ENCODE measurements around the gene APOL2.

The APOL2 gene

GRCh38 chr22:36198536-36198935 lies 40.8 kb downstream of the APOL2 start:
- TF ChIP-seq CTCF (IDR thresholded peaks at IDR 0.05; ENCODE audit: low read depth, low read length), result no peak
- no peak overlapping the region for H3K4me3 ChIP-seq (replicated peaks in 1 of 2; ENCODE audit: low read depth in 2 of 2, low read length in 2 of 2)

GRCh38 chr22:36197514-36198146 lies 41.7 kb downstream of the APOL2 start:
- no peak for TF ChIP-seq CTCF (IDR thresholded peaks at IDR 0.05; ENCODE audit: low read depth, low read length)
- peak in 1 of 2 donors; percentile 22 for DNase-seq (ENCODE audit: low read depth in 2 of 2)
- no peak overlapping the region for H3K4me3 ChIP-seq (replicated peaks in 1 of 2; ENCODE audit: low read depth in 2 of 2, low read length in 2 of 2)

More at GRCh38 chr22:36198536-36198935, 40.8 kb downstream of the APOL2 start:
- no peak for DNase-seq (ENCODE audit: low read depth in 2 of 2)

GRCh38 chr22:36197065-36197440 lies 42.3 kb downstream of the APOL2 start:
- peak; percentile 72 to 87 for DNase-seq (ENCODE audit: low read depth in 2 of 2)
- H3K4me3 ChIP-seq (replicated peaks in 1 of 2; ENCODE audit: low read depth in 2 of 2, low read length in 2 of 2), result no peak overlapping the region
- TF ChIP-seq CTCF (IDR thresholded peaks at IDR 0.05; ENCODE audit: low read depth, low read length), result no peak

GRCh38 chr22:36196254-36197064 lies 42.9 kb downstream of the APOL2 start:
- TF ChIP-seq CTCF (IDR thresholded peaks at IDR 0.05; ENCODE audit: low read depth, low read length), result no peak
- DNase-seq (ENCODE audit: low read depth in 2 of 2), result no peak
- no peak overlapping the region for H3K4me3 ChIP-seq (replicated peaks in 1 of 2; ENCODE audit: low read depth in 2 of 2, low read length in 2 of 2)

- TF ChIP-seq CTCF (IDR thresholded peaks at IDR 0.05; ENCODE audit: low read depth, low read length), result peak; percentile 78
- DNase-seq (ENCODE audit: low read depth in 2 of 2), result peak; percentile 85 to 87
- no peak overlapping the region for H3K4me3 ChIP-seq (replicated peaks in 1 of 2; ENCODE audit: low read depth in 2 of 2, low read length in 2 of 2)
Observed at GRCh38 chr22:36194971-36195370, 44.4 kb downstream of the APOL2 start.

GRCh38 chr22:36194385-36194784 lies 44.9 kb downstream of the APOL2 start:
- no peak for TF ChIP-seq CTCF (IDR thresholded peaks at IDR 0.05; ENCODE audit: low read depth, low read length)
- DNase-seq (ENCODE audit: low read depth in 2 of 2), result no peak
- H3K4me3 ChIP-seq (replicated peaks in 1 of 2; ENCODE audit: low read depth in 2 of 2, low read length in 2 of 2), result no peak overlapping the region

Data from cardiac fibroblast (primary cell).